Ovary (tissue), 9 donors: ENCODE data around the gene AOAH. TPM values are rescaled to one million over a fixed set of nuclear protein-coding genes. Genes with fewer than 3 reads are reported as not detected.

ENCODE experiments used
- DNase-seq, 5 donors: peaks; one replicate each; pipeline ENCODE4 v3.0.0-alpha.2; 2019 to 2020
- H3K27ac ChIP-seq, 2 donors: fragments of 200-600 bp; one replicate each; pipeline versions ENCODE4 v1.5.1 to v1.8.0; 2019 to 2022
- H3K27me3 ChIP-seq: fragments of 200-600 bp; one replicate; pipeline ENCODE4 v1.8.0; 2022
- H3K36me3 ChIP-seq: fragments of 200-600 bp; sonication (generic); one replicate; pipeline ENCODE4 v1.5.1; 2019
- H3K4me1 ChIP-seq: one replicate; pipeline ENCODE4 v1.8.1; 2013; ENCODE audit warnings: mild to moderate bottlenecking, moderate library complexity; ENCODE audit not compliant: insufficient read depth
- H3K4me3 ChIP-seq: fragments of 200-600 bp; sonication (generic); one replicate; pipeline ENCODE4 v1.5.1; 2017
- H3K9me3 ChIP-seq, 2 donors: fragments of 200-600 bp in 1 of 2; sonication (generic) in 1 of 2; one replicate each; pipeline versions ENCODE4 v1.5.1 to v1.8.1; 2013 to 2019; ENCODE audit warnings: mild to moderate bottlenecking in 1 of 2, moderate library complexity in 1 of 2
- CTCF ChIP-seq, 3 donors: fragments of 450-650 bp in 2 of 3; fragments of 200-600 bp in 1 of 3; IDR thresholded peaks; one replicate each; pipeline versions ENCODE4 v1.5.1 to v1.8.0; 2016 to 2022; ENCODE audit warnings: antibody characterized with exemption in 3 of 3, mild to moderate bottlenecking in 1 of 3
- EP300 ChIP-seq: sonication (generic); formaldehyde crosslinking; IDR thresholded peaks from one replicate; pipeline ENCODE4 v1.6.1; 2017; ENCODE audit warnings: antibody characterized with exemption
- POLR2A ChIP-seq: fragments of 450-650 bp; IDR thresholded peaks from one replicate; pipeline ENCODE4 v1.6.1; 2017; ENCODE audit warnings: antibody characterized with exemption, mild to moderate bottlenecking, moderate library complexity
- WGBS, 3 donors: extraction: QIAGEN DNeasy Blood & Tissue Kit in 1 of 3; methylation state at CpG; one replicate each; pipeline versions ENCODE4 v1.1.5 to v1.1.7; 2013 to 2017; 5-methylcytosine and 5-hydroxymethylcytosine counted together
- intact Hi-C, 4 donors: fragments of 100-400 bp; cut with DNase I; formaldehyde crosslinking; loops; one replicate each; pipeline versions ENCODE4 v1.11.0 to v1.15.1; 2022 to 2023
- polyA plus RNA-seq, 2 donors: library from polyadenylated mRNA; stranded (reverse); fragments of 200-250 nt in 1 of 2; fragments of 350-450 nt in 1 of 2; fragmentation: Illumina TruSeq in 1 of 2; extraction: RNeasy Lipid Tissue Mini Kit (QIAGEN cat#74804) in 1 of 2; gene quantifications; one replicate each; pipeline ENCODE4 v1.2.3, GENCODE V29; 2013 to 2014
- total RNA-seq, 7 donors: library from RNA; depleted of rRNA in 2 of 7; stranded (reverse); fragments of >200 nt in 2 of 7; fragmentation: NEBNext Ultra II Directional in 3 of 7; extraction: Animal tissue kit (Norgen Biotek cat#: 25700) in 3 of 7; gene quantifications; one replicate each; pipeline versions ENCODE4 v1.1.0 to v1.2.4, GENCODE V29; 2016 to 2023
- donor health status: DM: no; HTN: no; CAD: no; lungs with moderate emphysema.
- donor health status: DM: no; HTN: no; CAD: no.
- donor health status: Bipolar disorder and iron deficiency.
- donor health status: DM: yes; HTN: yes; CAD: no.
- donor health status: DM: no; HTN: no; CAD: no.
- donor health status: DM: yes; HTN: yes; CAD: no.

Gene AOAH
- total and polyA plus RNA-seq, 9 donors: 0.83 to 14.0 (median 4.8) TPM

- Histone ChIP-seq H3K4me1 (no peaks in the 10 kb centered on the region), H3K27me3 (no peaks in the 10 kb centered on the region), H3K9me3 (no peaks in the 10 kb centered on the region), H3K27ac (no peak overlapping the region), H3K4me3 (no peak overlapping the region), H3K36me3 (no peaks in the 10 kb centered on the region)
- TF ChIP-seq CTCF (IDR thresholded peaks at IDR 0.05): no peak
- no peak for TF ChIP-seq POLR2A
- TF ChIP-seq EP300: no peak
- no peak for DNase-seq
- intact Hi-C loops: no loop called here
- 69 to 76% (median 75%) methylated on average over 4 of the region's 4 CpGs for WGBS, 3 donors
Observed at GRCh38 chr7:36691983-36692382, 32.3 kb downstream of the AOAH start.

- 28 to 30% (median 30%) methylated on average over 6 of the region's 6 CpGs for WGBS, 3 donors
- Histone ChIP-seq H3K27me3 (no peaks in the 10 kb centered on the region), H3K9me3 (no peaks in the 10 kb centered on the region), H3K4me3 (no peak overlapping the region), H3K36me3 (no peaks in the 10 kb centered on the region), H3K27ac (no peak overlapping the region), H3K4me1 (no peaks in the 10 kb centered on the region)
- DNase-seq: no peak
- intact Hi-C loops: no loop called here
- no peak for TF ChIP-seq POLR2A
- TF ChIP-seq CTCF (IDR thresholded peaks at IDR 0.05): no peak
- TF ChIP-seq EP300: no peak
Observed at GRCh38 chr7:36690514-36691187, 33.6 kb downstream of the AOAH start.

GRCh38 chr7:36690041-36690440, 34.3 kb downstream of the AOAH start:
- Histone ChIP-seq H3K27me3 (no peaks in the 10 kb centered on the region), H3K27ac (no peak overlapping the region), H3K9me3 (no peaks in the 10 kb centered on the region), H3K36me3 (no peaks in the 10 kb centered on the region), H3K4me1 (no peaks in the 10 kb centered on the region), H3K4me3 (no peak overlapping the region)
- intact Hi-C loops: no loop called here
- WGBS, 3 donors: 59 to 75% (median 62%) methylated on average over 4 of the region's 4 CpGs
- TF ChIP-seq EP300 (no peak), POLR2A (no peak), CTCF (IDR thresholded peaks at IDR 0.05) (no peak)
- no peak for DNase-seq

- intact Hi-C loops: no loop called here
- no peak overlapping the region for H3K4me3 ChIP-seq
- no peaks in the 10 kb centered on the region for H3K9me3 ChIP-seq
- no peaks in the 10 kb centered on the region for H3K27me3 ChIP-seq
- H3K27ac ChIP-seq: no peak overlapping the region
- no peaks in the 10 kb centered on the region for H3K4me1 ChIP-seq
- TF ChIP-seq POLR2A (no peak), EP300 (no peak), CTCF (IDR thresholded peaks at IDR 0.05) (no peak)
- 79 to 87% (median 81%) methylated on average over 5 of the region's 5 CpGs for WGBS, 3 donors
- DNase-seq: no peak
- H3K36me3 ChIP-seq: no peaks in the 10 kb centered on the region
Observed at GRCh38 chr7:36686499-36686898, 37.8 kb downstream of the AOAH start.
